HL-60 (cell line): ENCODE results near the gene ANGPTL2.

ENCODE experiments used
- DNase-seq, 2 experiments: peaks; one replicate each; pipeline ENCODE4 v3.0.0-alpha.2; 2010 to 2020; ENCODE audit warnings: low read depth in 1 of 2, low spot score in 1 of 2
- H3K27ac ChIP-seq: fragments of 250-450 bp; sonication (Bioruptor Pico); replicated peaks from 2 replicates; pipeline ENCODE4 v1.5.1; 2020; ENCODE audit warnings: mild to moderate bottlenecking, moderate library complexity
- H3K27me3 ChIP-seq: fragments of 250-450 bp; sonication (Bioruptor Pico); 2 replicates; pipeline ENCODE4 v1.5.1; 2021; ENCODE audit warnings: mild to moderate bottlenecking, moderate library complexity; ENCODE audit not compliant: insufficient read depth, poor library complexity, severe bottlenecking
- H3K4me3 ChIP-seq: replicated peaks from 2 replicates; pipeline ENCODE4 v1.5.1; 2011; ENCODE audit warnings: mild to moderate bottlenecking, control low read depth, low read length; ENCODE audit not compliant: insufficient read depth
- CTCF ChIP-seq: IDR thresholded peaks from one replicate; pipeline ENCODE4 v1.5.1; 2011; ENCODE audit warnings: low read length, control low read depth, inconsistent platforms; ENCODE audit not compliant: insufficient read depth
- GABPA ChIP-seq: IDR thresholded peaks from 2 replicates; pipeline ENCODE4 v1.6.1; 2012; ENCODE audit warnings: low read depth
- POLR2AphosphoS5 ChIP-seq: IDR thresholded peaks from 2 replicates; pipeline ENCODE4 v1.6.1; 2012; ENCODE audit warnings: low read depth
- REST ChIP-seq: IDR thresholded peaks from 2 replicates; pipeline ENCODE4 v1.6.1; 2012; ENCODE audit warnings: low read depth; ENCODE audit not compliant: insufficient replicate concordance
- SPI1 ChIP-seq: IDR thresholded peaks from 2 replicates; pipeline ENCODE4 v1.6.1; 2012; ENCODE audit warnings: low read depth, mild to moderate bottlenecking, borderline replicate concordance

Gene ANGPTL2

GRCh38 chr9:127139775-127140174 lies 17.3 kb upstream of the ANGPTL2 start:
- no peak overlapping the region for H3K4me3 ChIP-seq
- no peak overlapping the region for H3K27ac ChIP-seq
- no peak for DNase-seq
- peaks cover 5% of the 10 kb centered on the region for H3K27me3 ChIP-seq
- TF ChIP-seq SPI1 (no peak), GABPA (no peak), REST (no peak), CTCF (no peak), POLR2AphosphoS5 (no peak)

GRCh38 chr9:127139071-127139731 lies 16.8 kb upstream of the ANGPTL2 start:
- no peak for TF ChIP-seq CTCF
- no peak for TF ChIP-seq POLR2AphosphoS5
- TF ChIP-seq REST = no peak
- no peak for TF ChIP-seq SPI1
- no peak for TF ChIP-seq GABPA
- Histone ChIP-seq H3K27me3 (peaks cover 5% of the 10 kb centered on the region), H3K27ac (no peak overlapping the region), H3K4me3 (no peak overlapping the region)
- no peak for DNase-seq

- H3K4me3 ChIP-seq = no peak overlapping the region
- no peak overlapping the region for H3K27ac ChIP-seq
- H3K27me3 ChIP-seq = peaks cover 5% of the 10 kb centered on the region
- DNase-seq = no peak
- TF ChIP-seq REST = no peak
- no peak for TF ChIP-seq POLR2AphosphoS5
- no peak for TF ChIP-seq GABPA
- TF ChIP-seq SPI1 = no peak
- no peak for TF ChIP-seq CTCF
Measured at GRCh38 chr9:127138444-127138843, 16.0 kb upstream of the ANGPTL2 start.
